GM12874 (cell line): ENCODE measurements around the gene NLN.

ENCODE experiments used
- TF ChIP-seq, protein P1 (sequence below): IDR thresholded peaks from 2 replicates; pipeline ENCODE4 v1.5.1; 2011; ENCODE audit warnings: low read depth, mild to moderate bottlenecking, control low read depth, low read length, moderate library complexity; ENCODE audit not compliant: insufficient read depth

Gene NLN

GRCh38 chr5:65876496-65876895, 154.5 kb downstream of the NLN start:
- TF ChIP-seq, protein P1, sequence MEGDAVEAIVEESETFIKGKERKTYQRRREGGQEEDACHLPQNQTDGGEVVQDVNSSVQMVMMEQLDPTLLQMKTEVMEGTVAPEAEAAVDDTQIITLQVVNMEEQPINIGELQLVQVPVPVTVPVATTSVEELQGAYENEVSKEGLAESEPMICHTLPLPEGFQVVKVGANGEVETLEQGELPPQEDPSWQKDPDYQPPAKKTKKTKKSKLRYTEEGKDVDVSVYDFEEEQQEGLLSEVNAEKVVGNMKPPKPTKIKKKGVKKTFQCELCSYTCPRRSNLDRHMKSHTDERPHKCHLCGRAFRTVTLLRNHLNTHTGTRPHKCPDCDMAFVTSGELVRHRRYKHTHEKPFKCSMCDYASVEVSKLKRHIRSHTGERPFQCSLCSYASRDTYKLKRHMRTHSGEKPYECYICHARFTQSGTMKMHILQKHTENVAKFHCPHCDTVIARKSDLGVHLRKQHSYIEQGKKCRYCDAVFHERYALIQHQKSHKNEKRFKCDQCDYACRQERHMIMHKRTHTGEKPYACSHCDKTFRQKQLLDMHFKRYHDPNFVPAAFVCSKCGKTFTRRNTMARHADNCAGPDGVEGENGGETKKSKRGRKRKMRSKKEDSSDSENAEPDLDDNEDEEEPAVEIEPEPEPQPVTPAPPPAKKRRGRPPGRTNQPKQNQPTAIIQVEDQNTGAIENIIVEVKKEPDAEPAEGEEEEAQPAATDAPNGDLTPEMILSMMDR, result no peak

- TF ChIP-seq, protein P1, result no peak
These were observed 155.0 kb downstream of the NLN start for GRCh38 chr5:65876970-65877369.
